HL-60 (cell line): Measurements from ENCODE around the gene AKAP8.
"Not testable (repeated sequence)": the region's sequence is repeated elsewhere in the genome, so short reads cannot be mapped to it uniquely, and the experiment has no call there.

ENCODE experiments used
- DNase-seq, 2 experiments: peaks; one replicate each; pipeline ENCODE4 v3.0.0-alpha.2; 2010 to 2020; ENCODE audit warnings: low read depth in 1 of 2, low spot score in 1 of 2
- H3K27ac ChIP-seq: fragments of 250-450 bp; sonication (Bioruptor Pico); replicated peaks from 2 replicates; pipeline ENCODE4 v1.5.1; 2020; ENCODE audit warnings: mild to moderate bottlenecking, moderate library complexity
- H3K27me3 ChIP-seq: fragments of 250-450 bp; sonication (Bioruptor Pico); 2 replicates; pipeline ENCODE4 v1.5.1; 2021; ENCODE audit warnings: mild to moderate bottlenecking, moderate library complexity; ENCODE audit not compliant: insufficient read depth, poor library complexity, severe bottlenecking
- H3K4me3 ChIP-seq: replicated peaks from 2 replicates; pipeline ENCODE4 v1.5.1; 2011; ENCODE audit warnings: mild to moderate bottlenecking, control low read depth, low read length; ENCODE audit not compliant: insufficient read depth
- CTCF ChIP-seq: IDR thresholded peaks from one replicate; pipeline ENCODE4 v1.5.1; 2011; ENCODE audit warnings: low read length, control low read depth, inconsistent platforms; ENCODE audit not compliant: insufficient read depth
- GABPA ChIP-seq: IDR thresholded peaks from 2 replicates; pipeline ENCODE4 v1.6.1; 2012; ENCODE audit warnings: low read depth
- POLR2AphosphoS5 ChIP-seq: IDR thresholded peaks from 2 replicates; pipeline ENCODE4 v1.6.1; 2012; ENCODE audit warnings: low read depth
- REST ChIP-seq: IDR thresholded peaks from 2 replicates; pipeline ENCODE4 v1.6.1; 2012; ENCODE audit warnings: low read depth; ENCODE audit not compliant: insufficient replicate concordance
- SPI1 ChIP-seq: IDR thresholded peaks from 2 replicates; pipeline ENCODE4 v1.6.1; 2012; ENCODE audit warnings: low read depth, mild to moderate bottlenecking, borderline replicate concordance

AKAP8 gene

GRCh38 chr19:15397782-15398181 lies 18.2 kb upstream of the AKAP8 start:
- H3K27me3 ChIP-seq, result no peaks in the 10 kb centered on the region
- no peak overlapping the region for H3K27ac ChIP-seq
- H3K4me3 ChIP-seq, result no peak overlapping the region
- no peak for DNase-seq
- no peak for TF ChIP-seq GABPA
- TF ChIP-seq POLR2AphosphoS5, result no peak
- TF ChIP-seq REST, result no peak
- TF ChIP-seq CTCF, result no peak
- no peak for TF ChIP-seq SPI1

DNA sequence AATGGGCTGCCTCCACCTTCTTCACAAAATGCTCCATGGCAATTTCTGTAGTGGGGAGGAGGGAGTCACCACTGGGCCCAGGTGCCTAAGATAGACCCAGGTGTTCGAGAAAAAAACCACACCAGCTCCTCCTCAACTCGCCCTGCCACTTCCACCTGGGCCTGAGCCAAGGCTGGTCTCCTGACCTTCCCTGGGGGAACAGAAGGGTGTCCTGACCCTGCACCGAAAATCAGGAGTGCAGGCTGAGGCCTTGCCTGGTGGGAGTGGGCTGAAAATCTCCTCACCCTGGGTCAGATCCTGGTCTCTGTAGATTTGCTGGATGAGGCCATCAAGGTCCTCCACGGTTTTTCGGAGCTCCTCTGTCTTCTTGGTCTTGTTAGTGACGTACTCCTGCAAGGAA lies 17.6 kb upstream of the AKAP8 start:
- TF ChIP-seq REST (no peak), CTCF (no peak), GABPA (no peak), SPI1 (no peak), POLR2AphosphoS5 (no peak)
- DNase-seq, result no peak
- no peak overlapping the region for H3K4me3 ChIP-seq
- H3K27ac ChIP-seq, result no peak overlapping the region
- H3K27me3 ChIP-seq, result no peaks in the 10 kb centered on the region

- TF ChIP-seq GABPA, result no peak
- TF ChIP-seq SPI1, result no peak
- no peak for TF ChIP-seq CTCF
- TF ChIP-seq POLR2AphosphoS5, result no peak
- no peak for TF ChIP-seq REST
- H3K27ac ChIP-seq, result no peak overlapping the region
These were observed 16.8 kb upstream of the AKAP8 start for GRCh38 chr19:15396436-15396835.

DNA sequence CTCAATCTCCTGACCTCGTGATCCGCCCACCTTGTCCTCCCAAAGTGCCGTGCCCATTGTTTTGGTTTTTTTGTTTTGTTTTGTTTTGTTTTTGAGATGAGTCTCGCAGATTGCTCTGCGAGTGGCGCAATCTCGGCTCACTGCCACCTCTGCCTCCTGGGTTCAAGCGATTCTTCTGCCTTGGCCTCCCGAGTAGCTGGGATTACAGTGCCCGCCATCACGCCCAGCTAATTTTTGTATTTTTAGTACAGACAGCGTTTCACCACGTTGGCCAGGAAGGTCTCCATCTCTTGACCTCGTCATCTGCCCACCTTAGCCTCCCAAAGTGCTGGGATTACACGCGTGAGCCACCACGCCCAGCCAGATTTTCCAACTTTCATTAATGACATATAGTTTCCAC lies 15.7 kb upstream of the AKAP8 start:
- not testable (repeated sequence) for H3K27ac ChIP-seq, H3K4me3 ChIP-seq, DNase-seq, H3K27me3 ChIP-seq

More at GRCh38 chr19:15396436-15396835, 16.8 kb upstream of the AKAP8 start:
- Histone ChIP-seq H3K27me3 (no peaks in the 10 kb centered on the region), H3K4me3 (no peak overlapping the region)
- no peak for DNase-seq
